ENCODE results near the gene MIGA2.

- TF ChIP-seq CTCF (IDR thresholded peaks at IDR 0.05): no peak
- TF ChIP-seq POLR2A (IDR thresholded peaks at IDR 0.05): no peak
Observed at GRCh38 chr9:129009584-129010141, 26.8 kb upstream of the MIGA2 start.
